ENCODE data around the gene TMEM120B.

The TMEM120B gene

GRCh38 chr12:121793838-121794533 lies 81.4 kb downstream of the TMEM120B start:
- peak; percentile 93 for DNase-seq

DNA sequence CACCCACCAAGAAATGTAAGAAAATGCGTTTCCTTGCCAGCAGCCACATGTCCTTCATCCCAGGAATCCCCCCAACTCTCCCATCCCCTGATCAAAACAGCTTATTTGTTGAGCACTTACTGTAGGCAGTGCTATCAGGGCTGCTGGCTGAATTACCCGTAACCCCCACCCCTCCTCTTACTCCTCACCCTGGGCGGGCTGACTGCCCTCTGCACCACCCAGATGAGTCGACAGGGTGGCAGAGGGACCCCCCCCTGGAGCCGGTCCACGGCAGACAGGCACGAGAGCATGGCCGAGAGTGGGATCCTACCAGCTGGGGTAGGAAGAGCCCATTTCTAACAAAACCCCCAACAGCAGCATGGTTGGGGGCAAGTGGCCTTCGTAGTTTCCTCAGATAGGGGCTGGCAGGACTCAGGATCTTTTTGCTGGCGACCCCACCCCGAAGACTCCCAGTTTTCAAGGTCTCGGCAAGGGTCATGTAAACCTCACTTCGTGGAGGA lies 82.0 kb downstream of the TMEM120B start:
- DNase-seq = no peak

GRCh38 chr12:121795034-121795968 lies 82.7 kb downstream of the TMEM120B start:
- DNase-seq = peak; percentile 87

GRCh38 chr12:121796855-121797751 lies 84.6 kb downstream of the TMEM120B start:
- no peak for DNase-seq

DNA sequence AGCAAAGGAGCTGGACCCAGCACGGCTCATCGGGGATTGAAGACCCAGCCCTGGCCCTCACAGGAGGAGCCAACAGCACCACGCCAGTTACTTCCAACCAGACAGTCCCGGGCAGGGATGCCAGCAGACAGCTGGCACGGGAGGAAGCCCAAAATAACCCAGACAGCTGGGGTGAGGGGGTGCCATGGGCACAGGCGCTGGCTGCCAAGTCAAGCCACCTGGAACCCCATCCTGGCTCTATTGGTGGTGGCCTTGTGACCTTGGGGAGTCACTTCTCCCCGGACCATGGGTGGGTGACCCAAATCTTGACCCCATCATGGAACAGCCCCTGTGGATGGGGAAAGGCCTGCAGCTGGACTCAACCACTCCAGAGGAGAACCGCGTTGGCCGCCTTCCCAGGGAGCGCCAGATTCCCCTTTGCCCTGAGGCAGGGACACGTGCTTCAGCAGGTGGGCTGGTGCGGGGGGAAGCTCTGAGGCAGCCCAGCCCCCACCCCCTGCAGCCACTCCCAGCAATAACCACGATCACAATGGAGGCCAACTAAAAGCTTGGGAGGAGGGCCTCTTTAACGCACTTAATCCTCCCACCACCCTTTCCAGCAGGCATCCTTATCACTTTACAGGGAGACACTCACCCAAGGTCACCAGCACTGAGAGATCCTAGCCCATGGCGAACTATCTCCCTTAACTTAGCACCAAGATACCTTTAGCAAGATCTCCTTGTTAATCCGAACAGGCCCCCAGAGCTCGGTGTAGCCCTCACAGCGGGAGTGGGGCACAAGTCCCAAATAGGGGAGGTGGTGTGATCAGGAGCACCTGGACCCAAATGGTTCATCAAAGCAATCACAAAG lies 85.6 kb downstream of the TMEM120B start:
- DNase-seq = no peak

DNA sequence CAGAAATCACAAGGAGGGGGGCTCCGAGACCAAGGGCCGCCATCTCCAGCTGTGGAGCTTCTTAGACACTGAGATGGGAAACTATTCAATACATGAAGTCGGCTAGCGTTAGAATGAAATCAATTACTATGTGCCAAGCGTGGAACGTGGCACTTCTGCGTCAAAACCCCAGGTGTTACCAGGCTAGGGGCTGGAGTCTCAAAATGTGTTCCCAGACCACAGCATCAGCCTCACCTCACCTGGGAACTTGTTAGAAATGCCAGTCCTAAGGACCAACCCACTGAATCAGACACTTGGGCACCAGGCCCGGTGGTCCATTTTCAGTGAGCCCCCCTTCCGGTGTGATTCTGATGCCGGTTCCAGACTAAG lies 86.2 kb downstream of the TMEM120B start:
- no peak for DNase-seq

- DNase-seq = no peak
These were observed 86.7 kb downstream of the TMEM120B start for GRCh38 chr12:121799156-121799841.

DNA sequence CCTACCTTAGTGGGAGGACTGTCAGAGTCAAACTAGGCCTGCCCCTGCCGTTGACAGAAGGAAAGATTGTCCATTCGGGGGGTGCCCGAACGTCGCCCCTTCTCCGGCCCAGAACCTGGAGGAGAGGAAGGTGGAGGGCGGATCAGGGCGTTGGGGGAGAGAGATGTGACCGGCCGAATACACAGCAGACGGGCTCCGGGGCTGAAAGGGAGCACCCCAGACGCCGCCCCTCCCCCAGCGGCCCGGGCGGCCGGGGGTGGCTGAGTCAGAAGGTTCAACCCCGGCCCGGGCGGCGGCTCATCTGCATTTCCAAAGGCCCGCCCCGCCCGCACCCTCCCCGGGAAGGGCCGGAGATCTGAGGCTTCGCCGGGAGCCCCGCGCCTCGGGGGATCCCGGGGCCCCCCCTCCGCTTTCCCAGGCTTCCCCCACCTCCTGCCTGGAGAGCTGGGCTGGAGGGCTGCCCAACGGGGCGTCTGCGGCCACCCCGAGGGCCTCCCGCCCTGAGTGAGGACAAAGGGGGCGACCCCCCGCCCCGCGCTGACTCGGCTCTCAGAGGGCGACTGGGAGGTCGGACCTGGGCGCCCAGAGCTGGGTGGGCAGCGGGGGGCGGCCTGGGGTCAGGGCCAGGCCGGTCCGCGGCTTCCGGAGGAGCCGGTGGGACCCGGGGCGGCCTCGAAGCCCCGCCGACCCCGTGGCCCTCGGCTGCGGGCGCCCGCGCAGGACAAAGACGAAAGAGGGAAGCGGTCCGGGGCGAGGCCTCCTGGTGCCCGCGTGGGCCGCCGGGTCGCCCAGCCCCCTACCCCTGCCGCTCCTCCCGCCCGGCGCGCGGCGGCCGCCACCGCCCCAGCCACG lies 87.5 kb downstream of the TMEM120B start:
- DNase-seq = peak; percentile 75

- peak; percentile 60 for DNase-seq
These were observed 88.4 kb downstream of the TMEM120B start for GRCh38 chr12:121800694-121801594.

GRCh38 chr12:121801595-121802484 lies 89.3 kb downstream of the TMEM120B start:
- no peak for DNase-seq

DNA sequence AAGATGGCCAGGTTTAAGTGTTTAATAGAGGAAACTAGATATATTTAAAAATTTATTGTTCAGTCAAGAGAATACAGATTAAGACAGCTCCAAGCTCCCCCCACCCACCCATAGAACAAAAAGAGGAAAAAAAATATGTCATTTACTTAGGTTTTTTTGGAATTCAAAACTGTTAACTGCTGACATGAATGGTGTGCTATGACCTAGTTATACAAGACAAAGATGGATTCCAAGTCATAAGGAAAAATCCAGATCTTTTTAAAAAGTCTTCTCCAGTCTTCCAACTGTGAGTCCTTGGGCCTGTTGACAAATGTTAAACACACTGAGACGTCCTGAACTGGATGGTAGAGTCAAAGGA lies 89.9 kb downstream of the TMEM120B start:
- DNase-seq = no peak

GRCh38 chr12:121802843-121803698 lies 90.5 kb downstream of the TMEM120B start:
- DNase-seq = peak; percentile 81

GRCh38 chr12:121803861-121804416 lies 91.4 kb downstream of the TMEM120B start, which contains the start of gene SETD1B:
Gene SETD1B (plus strand): TSS chr12:121804009. CDS start chr12:121804738, 729 bp downstream.
- peak; percentile 41 for DNase-seq

DNA sequence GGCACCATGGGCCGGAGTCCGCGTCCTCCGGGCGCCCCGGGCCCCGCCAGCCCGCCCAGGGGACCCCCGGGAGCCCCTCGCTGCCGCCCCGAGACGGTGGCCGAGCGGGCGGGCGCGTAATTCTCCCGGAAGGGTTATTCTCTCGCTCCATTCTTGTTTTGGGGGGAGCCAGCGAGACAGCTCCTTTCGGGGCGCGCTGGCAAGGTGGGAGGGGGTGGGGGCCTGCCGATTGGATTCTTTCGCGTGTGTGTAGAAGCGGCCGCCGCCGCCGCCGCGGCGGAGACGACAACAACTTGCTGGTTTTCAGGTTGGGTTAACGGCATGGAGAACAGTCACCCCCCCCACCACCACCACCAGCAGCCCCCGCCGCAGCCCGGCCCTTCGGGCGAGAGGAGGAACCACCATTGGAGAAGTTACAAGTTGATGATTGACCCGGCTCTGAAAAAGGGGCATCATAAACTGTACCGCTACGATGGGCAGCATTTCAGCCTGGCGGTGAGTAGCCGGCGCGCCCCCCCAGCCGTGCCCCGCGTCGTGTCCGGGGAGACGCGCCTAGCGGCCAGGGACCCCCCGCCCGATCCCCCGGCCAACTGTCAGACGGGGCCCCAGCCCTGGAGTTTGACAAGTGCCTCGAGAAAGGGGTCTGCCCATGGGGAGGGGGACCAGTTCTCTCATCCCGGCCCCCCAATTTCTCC lies 92.0 kb downstream of the TMEM120B start:
- DNase-seq = peak; percentile 55

DNA sequence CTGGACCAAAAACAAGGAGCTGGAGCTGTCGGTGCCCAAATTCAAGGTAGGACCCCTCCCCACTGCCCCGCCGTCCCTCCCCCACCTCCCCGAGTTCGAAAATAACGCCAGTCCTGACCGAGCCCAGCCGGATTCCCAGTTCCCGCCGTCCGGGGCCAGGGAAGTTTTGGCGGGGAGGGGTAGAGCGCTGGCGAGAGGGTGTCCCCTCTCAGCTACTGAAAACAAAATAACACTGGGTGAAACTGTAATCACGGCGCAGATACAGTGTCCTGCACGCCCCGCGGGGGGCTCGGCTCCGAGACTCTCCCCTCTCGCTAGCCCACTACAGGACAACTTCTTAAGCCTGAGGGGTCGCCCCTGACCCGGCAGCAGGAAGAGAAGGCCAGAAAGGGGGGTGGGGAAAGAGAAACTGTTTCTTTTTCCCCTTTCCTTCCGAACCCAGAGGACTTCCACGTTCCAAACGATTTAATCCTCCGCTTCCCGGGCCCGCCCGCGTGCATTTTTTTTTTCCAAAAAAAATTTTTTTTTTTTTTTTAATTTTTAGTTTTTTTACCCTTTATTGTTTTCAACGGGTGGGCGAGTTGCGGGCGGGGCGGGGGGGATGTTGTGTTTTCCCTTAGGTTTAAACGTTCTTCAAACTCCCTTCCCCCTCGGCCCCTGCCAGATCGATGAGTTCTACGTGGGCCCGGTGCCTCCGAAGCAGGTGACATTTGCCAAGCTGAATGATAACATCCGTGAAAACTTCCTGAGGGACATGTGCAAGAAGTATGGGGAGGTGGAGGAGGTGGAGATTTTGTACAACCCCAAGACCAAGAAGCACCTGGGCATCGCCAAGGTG lies 92.8 kb downstream of the TMEM120B start:
- DNase-seq = no peak
